Renal pelvis (tissue), 12 donors: ENCODE measurements around the gene PACS2. TPM values are rescaled to one million over a fixed set of nuclear protein-coding genes. Genes with fewer than 3 reads are reported as not detected.
"Not testable (repeated sequence)": the region's sequence is repeated elsewhere in the genome, so short reads cannot be mapped to it uniquely, and the experiment has no call there.

Experiments
- DNase-seq: peaks from one replicate; pipeline ENCODE4 v3.0.0-alpha.2; 2013
- long read RNA-seq, 16 experiments: transcript quantifications; one replicate each; lab custom pipeline, GENCODE V29; 2026
- polyA plus RNA-seq, 3 donors: library from polyadenylated mRNA; unstranded; fragments of 120-200 nt; gene quantifications; one replicate each; pipeline ENCODE4 v1.2.1, GENCODE V29; 2013; ENCODE audit not compliant: insufficient read length in 3 of 3

The PACS2 gene
- polyA plus RNA-seq = 10 to 100 TPM; 76.2 to 89.4 (median 84.1) TPM
- long read RNA-seq, donor 1, partial matches to known transcripts = 6 of 9 reads
- long read RNA-seq, donor 1, other reads (novel, unspliced or antisense) = 0 of 9 reads
- long read RNA-seq, donor 2, transcript PACS2-201 (24 exons, 3,708 nt) = major isoform, 9 of 14 reads
- long read RNA-seq, donor 2, partial matches to known transcripts = 5 of 14 reads
- long read RNA-seq, donor 2, other reads (novel, unspliced or antisense) = 0 of 14 reads
- long read RNA-seq, donor 3, transcript PACS2-201 (24 exons, 3,708 nt) = major isoform, 5 of 6 reads
- long read RNA-seq, donor 3, partial matches to known transcripts = 0 of 6 reads
- long read RNA-seq, donor 3, other reads (novel, unspliced or antisense) = 0 of 6 reads
- long read RNA-seq, donor 4, partial matches to known transcripts = 0 of 5 reads
- long read RNA-seq, donor 4, other reads (novel, unspliced or antisense) = 0 of 5 reads
- long read RNA-seq, donor 5, partial matches to known transcripts = 0 of 1 reads
- long read RNA-seq, donor 5, other reads (novel, unspliced or antisense) = 0 of 1 reads
- long read RNA-seq, donor 6, partial matches to known transcripts = 0 of 3 reads
- long read RNA-seq, donor 6, other reads (novel, unspliced or antisense) = 0 of 3 reads
- long read RNA-seq, donor 7, partial matches to known transcripts = 14 of 17 reads
- long read RNA-seq, donor 7, other reads (novel, unspliced or antisense) = 0 of 17 reads
- long read RNA-seq, donor 8, partial matches to known transcripts = 9 of 10 reads
- long read RNA-seq, donor 8, other reads (novel, unspliced or antisense) = 0 of 10 reads
- long read RNA-seq, donor 9, transcript PACS2-201 (24 exons, 3,708 nt) = major isoform, 5 of 5 reads
- long read RNA-seq, donor 9, partial matches to known transcripts = 0 of 5 reads
- long read RNA-seq, donor 9, other reads (novel, unspliced or antisense) = 0 of 5 reads
- long read RNA-seq, donor 10, transcript PACS2-201 (24 exons, 3,708 nt) = major isoform, 5 of 19 reads
- long read RNA-seq, donor 10, partial matches to known transcripts = 12 of 19 reads
- long read RNA-seq, donor 10, other reads (novel, unspliced or antisense) = 0 of 19 reads
- long read RNA-seq, donor 11, partial matches to known transcripts = 0 of 4 reads
- long read RNA-seq, donor 11, other reads (novel, unspliced or antisense) = 0 of 4 reads
- long read RNA-seq, donor 12, transcript PACS2-201 (24 exons, 3,708 nt) = major isoform, 9 of 11 reads
- long read RNA-seq, donor 12, partial matches to known transcripts = 0 of 11 reads
- long read RNA-seq, donor 12, other reads (novel, unspliced or antisense) = 0 of 11 reads
- long read RNA-seq, donor 13, partial matches to known transcripts = 11 of 13 reads
- long read RNA-seq, donor 13, other reads (novel, unspliced or antisense) = 0 of 13 reads
- long read RNA-seq, donor 14 = 0 reads
- long read RNA-seq, donor 15 = 0 reads
- long read RNA-seq, donor 16, partial matches to known transcripts = 12 of 16 reads
- long read RNA-seq, donor 16, other reads (novel, unspliced or antisense) = 0 of 16 reads

GRCh38 chr14:105314287-105315200 lies at the start of gene PACS2:
Gene PACS2, plus strand, starts transcription at chr14:105314748. Its CDS starts 171 bp downstream, at chr14:105314919.
- peak; percentile 89 for DNase-seq

- no peak for DNase-seq
Observed at GRCh38 chr14:105267820-105268548, 46.6 kb upstream of the PACS2 start.

GRCh38 chr14:105268736-105269354 lies 45.7 kb upstream of the PACS2 start:
- no peak for DNase-seq

GRCh38 chr14:105269405-105269804 lies 45.1 kb upstream of the PACS2 start:
- DNase-seq = no peak

- no peak for DNase-seq
Observed at GRCh38 chr14:105271224-105271890, 43.2 kb upstream of the PACS2 start.

- no peak for DNase-seq
Observed at GRCh38 chr14:105272623-105273022, 41.9 kb upstream of the PACS2 start.

- no peak for DNase-seq
Observed at GRCh38 chr14:105273062-105273461, 41.5 kb upstream of the PACS2 start.

- DNase-seq = no peak
Observed at GRCh38 chr14:105274637-105275036, 39.9 kb upstream of the PACS2 start.

GRCh38 chr14:105275267-105275946 lies 39.1 kb upstream of the PACS2 start:
- DNase-seq = no peak

- DNase-seq = not testable (repeated sequence)
Observed at GRCh38 chr14:105277448-105277847, 37.1 kb upstream of the PACS2 start.

GRCh38 chr14:105279642-105280361 lies 34.7 kb upstream of the PACS2 start:
- DNase-seq = no peak

GRCh38 chr14:105280525-105280924 lies 34.0 kb upstream of the PACS2 start:
- DNase-seq = no peak

GRCh38 chr14:105281371-105282097 lies 33.0 kb upstream of the PACS2 start:
- DNase-seq = peak; percentile 64

- no peak for DNase-seq
Observed at GRCh38 chr14:105282098-105282725, 32.3 kb upstream of the PACS2 start.

- no peak for DNase-seq
Observed at GRCh38 chr14:105283028-105283427, 31.5 kb upstream of the PACS2 start.

- no peak for DNase-seq
Observed at GRCh38 chr14:105283899-105284298, 30.6 kb upstream of the PACS2 start.
